ENCODE measurements around the gene PLIN5.

PLIN5 gene

DNA sequence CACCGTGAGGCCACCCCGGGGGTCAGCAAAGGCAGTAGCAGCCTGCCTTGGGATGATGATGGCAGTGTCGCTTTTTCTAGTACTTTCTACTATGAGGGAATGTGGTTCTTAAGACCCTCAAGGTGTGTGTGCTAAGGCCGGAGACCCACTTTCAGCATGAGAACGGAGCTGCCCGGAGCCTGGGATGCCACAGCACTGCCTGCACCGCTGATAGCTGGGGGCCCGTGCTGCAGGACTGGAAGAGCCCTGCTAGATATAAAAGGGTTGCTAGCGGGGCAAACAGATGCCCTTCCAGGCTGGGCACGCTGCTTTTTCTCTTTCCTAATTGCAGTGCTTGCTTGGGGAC is 31.2 kb downstream of the PLIN5 start:
- no peak for DNase-seq

DNA sequence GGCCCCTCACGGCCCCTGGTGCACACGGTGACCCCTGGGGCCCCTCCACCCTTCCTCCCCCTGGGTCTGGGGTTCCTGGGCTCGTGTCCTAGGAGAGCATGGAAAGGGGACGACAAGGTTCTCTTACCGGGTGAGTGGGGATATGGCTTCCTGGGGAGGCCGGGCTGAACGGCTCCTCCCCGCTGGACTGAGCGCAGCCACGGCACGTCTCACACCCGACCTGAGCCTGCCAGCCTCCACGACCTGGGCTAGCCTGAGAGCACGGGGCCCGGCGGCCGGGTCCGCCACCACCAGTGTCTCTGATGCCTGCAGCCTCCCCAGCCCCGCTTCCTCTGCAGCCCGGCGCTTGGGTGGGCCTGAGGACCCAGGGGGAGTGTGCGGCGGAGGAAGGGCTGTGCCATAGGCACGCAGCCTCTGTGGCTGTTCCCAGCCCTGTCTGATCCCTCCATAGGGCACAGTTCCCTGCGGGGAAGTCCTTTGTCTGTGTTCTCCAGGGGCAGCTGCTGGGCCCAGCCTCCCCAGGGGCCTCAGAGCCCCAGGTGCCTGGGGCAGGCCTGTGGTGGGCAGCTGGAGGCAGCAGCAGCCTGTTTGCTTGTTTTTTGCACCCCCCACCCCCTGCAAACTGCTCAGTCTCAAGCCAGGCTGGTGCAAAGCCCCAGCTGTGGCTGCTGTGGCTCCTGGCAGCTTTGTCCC is 31.7 kb downstream of the PLIN5 start:
- no peak for DNase-seq

DNA sequence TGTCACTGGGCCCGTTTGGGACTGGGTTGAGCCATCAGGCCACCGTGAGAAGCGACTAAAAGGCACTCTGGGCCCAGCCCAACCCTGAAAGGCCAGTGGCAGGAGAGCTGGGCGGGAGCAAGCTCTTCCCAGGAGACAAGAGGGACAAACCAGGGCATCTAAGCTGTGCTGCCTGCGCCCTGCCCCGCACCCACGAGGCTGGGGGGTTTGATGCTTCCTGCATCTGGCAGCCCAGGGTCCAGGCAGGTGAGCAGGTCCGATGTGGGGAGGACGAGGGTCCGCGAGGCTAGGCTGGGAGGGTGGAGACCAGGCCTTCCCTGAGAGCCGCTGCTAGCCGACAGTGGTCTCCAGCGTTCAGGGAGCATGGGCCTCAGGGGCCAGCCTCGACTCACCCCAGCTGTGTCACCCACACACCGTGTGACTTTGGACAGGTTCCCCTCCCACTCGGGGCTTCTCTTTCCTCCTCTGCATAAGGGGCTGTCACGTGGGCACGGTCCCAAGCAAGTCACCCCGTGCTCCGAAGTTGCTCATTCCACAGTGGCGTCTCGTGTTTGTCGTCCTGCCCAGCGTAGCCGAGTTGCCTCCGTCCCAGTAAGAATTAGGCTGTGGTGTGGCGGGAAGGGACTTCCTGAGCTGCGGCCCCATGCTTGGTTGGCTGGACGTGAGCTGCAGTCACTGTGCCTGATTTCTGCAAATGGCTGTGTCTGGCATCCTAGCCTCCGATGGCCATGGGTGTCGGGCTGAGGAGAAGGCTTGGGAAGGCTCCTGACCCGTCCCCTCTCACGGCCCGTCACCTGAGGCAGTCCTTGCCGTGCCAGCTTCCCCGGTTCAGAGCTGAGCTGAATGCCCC is 32.5 kb downstream of the PLIN5 start:
- no peak for DNase-seq

DNA sequence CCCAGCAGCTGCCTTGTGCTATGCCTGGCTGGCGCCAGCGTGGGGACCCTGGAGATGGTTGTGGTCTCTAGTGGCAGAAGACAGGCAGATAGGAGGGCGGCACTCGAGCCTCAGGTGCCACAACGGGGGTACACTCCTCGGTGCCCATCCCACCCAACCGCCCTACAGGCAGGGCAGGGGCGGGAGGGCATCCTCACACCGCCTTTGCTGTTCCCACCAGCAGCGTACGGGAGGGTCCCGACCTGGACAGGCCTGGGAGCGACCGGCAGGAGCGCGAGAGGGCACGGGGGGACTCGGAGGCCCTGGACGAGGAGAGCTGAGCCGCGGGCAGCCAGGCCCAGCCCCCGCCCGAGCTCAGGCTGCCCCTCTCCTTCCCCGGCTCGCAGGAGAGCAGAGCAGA is 33.3 kb downstream of the PLIN5 start:
- DNase-seq: no peak

DNA sequence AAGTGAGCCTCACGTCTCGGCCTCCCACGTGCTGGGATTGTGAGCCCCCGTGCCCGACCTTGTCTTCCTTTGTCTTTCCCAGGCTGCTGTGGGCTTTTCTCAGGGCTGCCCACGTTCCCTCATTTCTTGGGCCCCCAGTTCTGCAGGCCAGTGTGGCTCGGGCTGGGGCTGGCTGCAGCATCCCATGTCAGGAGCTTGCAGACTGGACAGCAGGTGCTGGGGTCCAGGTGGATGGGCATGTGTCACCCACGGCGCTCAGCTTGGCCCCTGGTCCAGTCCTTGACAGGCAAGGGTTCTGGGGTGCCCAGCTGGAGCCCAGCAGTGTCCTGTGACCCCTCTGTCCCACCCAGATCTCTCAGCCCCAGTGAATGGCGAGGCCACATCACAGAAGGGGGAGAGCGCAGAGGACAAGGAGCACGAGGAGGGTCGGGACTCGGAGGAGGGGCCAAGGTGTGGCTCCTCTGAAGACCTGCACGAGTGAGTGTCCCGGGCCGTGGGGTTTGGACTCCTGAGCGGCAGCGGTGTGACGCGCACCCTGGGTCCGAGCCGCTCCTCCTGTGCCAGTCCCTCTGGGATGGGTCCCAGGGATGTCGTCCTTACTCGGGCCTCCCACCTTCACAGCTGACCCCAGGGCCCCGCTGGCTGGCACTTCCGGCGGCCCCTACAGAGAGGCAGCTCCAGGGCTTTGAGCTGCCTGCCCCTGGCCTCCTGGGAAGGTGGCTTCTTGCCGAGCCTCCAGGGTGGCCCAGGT is 34.0 kb downstream of the PLIN5 start:
- no peak for DNase-seq

DNA sequence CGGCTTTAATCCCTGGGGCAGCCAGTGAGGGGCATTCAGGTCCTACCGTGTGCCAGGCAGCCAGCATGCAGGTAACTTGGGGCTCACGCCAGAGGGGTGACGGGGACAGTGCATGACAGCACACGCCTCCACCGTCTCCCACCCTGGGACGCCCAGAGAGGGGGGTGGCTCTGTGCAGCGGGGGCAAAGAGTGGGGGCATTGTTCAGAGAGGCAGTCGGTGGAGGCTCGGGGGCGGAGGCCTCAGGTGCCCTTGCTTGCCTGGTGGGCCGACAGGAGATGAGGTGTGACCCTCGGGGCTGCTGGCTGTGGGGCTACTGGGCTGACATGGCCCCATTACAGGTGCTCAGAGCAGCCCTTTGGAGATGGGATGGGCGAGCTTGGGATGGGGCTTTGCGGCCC is 35.2 kb downstream of the PLIN5 start:
- DNase-seq: no peak

DNA sequence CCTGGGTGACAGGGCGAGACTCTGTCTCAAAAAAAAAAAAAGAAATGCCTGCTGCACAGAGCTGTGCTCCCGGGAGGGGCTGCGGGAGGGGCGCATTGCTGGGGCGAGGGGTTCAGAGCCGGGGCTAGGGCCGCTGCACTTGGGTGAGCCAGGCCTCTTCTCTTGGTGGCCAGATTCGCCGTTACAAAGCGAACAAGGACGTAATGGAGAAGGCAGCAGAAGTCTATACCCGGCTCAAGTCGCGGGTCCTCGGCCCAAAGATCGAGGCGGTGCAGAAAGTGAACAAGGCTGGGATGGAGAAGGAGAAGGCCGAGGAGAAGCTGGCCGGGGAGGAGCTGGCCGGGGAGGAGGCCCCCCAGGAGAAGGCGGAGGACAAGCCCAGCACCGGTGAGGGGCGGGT is 35.7 kb downstream of the PLIN5 start:
- DNase-seq: no peak

DNA sequence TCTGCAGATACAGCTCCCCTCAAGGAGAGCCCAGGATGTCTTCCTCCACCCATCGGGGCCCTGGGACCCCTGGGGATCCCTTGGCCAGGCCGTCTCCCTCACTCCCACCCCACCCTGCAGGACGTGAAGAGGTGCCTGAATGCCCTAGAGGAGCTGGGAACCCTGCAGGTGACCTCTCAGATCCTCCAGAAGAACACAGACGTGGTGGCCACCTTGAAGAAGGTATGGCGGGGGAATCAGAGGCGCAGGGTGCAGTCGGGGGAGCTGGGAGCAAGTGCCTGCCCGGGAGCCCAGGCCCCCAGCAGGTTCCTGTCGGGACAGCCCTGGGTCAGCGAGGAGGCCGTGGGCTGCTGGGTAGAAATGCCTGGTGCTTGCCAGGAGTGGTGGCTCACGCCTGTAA is 36.3 kb downstream of the PLIN5 start:
- DNase-seq: no peak

DNA sequence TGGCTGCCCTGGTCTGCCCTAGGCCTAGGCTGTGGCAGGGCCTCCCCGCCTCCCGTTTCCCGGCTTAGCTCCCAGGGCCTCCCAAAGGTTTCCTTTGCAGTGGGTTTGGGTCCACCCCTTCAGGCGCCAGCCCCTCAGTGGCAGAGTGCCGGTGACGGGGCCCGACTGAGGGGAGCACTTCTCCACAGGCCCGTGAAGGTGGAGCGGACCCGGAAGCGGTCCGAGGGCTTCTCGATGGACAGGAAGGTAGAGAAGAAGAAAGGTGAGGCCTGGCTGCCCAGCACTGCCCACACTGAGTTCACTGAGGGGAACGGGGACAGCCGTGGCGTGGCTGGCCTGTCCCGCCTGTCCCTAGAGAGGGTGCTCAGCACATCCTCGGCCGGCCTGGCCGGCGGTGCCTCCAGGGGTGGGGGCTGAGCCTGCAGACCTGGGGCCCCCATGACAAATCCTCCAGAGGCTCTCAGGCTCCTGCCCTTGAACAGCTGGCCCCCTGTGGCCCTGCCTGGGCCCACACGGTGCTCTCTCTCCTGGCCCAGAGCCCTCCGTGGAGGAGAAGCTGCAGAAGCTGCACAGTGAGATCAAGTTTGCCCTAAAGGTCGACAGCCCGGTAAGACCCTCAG is 37.1 kb downstream of the PLIN5 start:
- no peak for DNase-seq

DNA sequence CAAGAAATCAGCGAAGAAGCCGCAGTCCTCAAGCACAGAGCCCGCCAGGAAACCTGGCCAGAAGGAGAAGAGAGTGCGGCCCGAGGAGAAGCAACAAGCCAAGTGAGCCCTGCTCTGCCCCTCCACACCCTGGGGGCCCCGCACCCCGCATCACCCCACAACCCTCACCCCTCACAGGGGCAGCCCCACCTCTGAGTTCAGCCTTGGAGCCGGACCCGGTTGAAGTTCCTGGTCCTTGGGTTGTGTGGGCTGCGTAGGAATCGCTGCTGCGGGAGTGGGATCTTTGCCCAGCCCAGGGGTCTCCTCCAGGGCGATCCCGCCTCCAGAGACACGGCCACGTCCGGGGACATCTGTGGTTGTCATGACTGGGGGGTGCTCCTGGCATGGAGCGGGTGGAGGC is 38.7 kb downstream of the PLIN5 start:
- DNase-seq: no peak

DNA sequence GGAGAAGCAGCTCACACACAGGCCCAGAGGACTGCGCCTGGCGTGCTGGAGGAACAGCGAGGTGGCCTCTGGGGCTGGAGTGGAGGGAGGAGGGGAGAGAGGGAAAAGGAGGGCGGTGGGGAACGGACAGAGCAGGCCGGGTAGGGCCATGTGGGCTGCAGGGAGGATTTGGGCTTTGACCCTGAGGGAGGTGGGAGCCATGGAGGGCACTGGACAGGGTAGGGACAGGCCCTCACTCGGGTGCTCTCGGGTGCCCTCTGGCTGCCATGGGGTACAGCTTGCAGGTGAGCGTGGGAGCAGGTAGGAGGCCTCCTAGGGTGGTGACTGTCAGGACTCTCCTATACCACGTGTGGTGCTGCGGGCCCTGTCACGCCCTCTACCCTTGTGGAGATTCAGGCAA is 39.6 kb downstream of the PLIN5 start:
- DNase-seq: no peak

DNA sequence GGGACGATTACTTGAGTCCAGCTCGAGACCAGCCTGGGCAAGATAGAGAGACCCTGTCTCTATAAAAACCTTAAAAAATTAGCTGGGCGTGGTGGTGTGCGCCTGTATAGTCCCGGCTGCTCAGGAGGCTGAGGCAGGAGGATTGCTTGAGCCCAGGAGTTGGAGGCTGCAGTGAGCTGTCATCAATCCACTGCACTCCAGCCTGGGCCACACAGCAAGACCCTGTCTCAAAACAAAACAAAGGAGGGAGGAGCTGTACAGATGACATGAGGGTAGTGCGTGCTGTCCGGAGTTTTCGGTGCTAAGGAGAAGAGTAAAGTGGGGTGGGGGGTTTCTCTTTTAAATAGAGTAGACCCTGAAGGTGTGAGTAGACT is 40.3 kb downstream of the PLIN5 start:
- no peak for DNase-seq

DNA sequence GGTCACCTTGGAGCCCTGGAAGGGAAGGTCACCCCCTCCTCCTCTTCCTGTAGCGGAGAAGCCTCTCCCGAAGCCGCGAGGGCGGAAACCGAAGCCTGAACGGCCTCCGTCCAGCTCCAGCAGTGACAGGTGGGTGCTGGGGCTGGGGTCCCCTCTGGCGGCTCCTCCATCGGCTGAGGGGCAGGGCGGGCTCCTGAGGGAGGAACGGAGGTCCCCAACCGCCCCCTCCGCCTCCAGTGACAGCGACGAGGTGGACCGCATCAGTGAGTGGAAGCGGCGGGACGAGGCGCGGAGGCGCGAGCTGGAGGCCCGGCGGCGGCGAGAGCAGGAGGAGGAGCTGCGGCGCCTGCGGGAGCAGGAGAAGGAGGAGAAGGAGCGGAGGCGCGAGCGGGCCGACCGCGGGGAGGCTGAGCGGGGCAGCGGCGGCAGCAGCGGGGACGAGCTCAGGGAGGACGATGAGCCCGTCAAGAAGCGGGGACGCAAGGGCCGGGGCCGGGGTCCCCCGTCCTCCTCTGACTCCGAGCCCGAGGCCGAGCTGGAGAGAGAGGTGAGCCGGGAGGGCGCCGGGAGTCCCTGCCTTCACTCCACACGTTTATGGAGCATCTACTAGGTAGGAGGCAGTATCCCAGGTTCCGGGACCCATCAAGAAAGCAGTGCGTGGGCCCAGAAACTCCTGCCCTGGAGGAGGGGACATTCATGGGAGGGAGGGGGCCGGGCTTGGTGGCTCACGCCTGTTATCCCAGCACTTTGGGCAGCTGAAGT is 40.9 kb downstream of the PLIN5 start:
- no peak for DNase-seq

DNA sequence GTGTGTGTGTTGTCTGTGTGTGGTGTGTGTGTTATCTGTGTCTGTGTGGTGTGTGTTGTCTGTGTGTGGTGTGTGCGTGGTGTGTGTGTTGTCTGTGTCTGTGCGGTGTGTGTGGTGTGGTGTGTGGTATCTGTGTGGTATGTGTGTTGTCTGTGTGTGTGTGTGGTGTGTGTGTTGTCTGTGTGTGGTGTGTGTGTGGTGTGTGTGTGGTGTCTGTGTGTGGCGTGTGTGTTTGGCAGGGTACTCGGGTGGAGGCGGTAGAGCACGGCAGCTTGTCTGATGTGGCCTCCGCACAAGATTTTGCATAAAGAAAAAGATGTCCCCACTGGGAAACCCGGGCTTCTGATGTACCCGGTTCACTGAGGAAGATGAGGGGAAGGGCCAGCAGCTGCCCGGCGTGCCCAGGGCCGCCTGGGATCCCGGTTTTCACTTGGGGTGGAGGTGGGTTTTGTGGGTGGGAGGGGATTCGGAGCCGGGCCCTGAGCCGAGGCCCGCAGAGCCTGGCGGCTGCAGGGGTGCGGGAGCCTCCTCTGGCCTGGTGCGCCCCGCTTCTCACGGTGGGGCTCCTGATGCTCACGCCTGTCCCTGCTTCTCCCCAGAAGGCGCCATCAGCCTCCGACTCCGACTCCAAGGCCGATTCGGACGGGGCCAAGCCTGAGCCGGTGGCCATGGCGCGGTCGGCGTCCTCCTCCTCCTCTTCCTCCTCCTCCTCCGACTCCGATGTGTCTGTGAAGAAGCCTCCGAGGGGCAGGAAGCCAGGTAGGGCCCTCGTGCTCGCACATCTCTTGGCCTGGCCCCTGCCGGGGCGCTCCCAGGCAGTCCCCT is 41.7 kb downstream of the PLIN5 start:
- DNase-seq: no peak

DNA sequence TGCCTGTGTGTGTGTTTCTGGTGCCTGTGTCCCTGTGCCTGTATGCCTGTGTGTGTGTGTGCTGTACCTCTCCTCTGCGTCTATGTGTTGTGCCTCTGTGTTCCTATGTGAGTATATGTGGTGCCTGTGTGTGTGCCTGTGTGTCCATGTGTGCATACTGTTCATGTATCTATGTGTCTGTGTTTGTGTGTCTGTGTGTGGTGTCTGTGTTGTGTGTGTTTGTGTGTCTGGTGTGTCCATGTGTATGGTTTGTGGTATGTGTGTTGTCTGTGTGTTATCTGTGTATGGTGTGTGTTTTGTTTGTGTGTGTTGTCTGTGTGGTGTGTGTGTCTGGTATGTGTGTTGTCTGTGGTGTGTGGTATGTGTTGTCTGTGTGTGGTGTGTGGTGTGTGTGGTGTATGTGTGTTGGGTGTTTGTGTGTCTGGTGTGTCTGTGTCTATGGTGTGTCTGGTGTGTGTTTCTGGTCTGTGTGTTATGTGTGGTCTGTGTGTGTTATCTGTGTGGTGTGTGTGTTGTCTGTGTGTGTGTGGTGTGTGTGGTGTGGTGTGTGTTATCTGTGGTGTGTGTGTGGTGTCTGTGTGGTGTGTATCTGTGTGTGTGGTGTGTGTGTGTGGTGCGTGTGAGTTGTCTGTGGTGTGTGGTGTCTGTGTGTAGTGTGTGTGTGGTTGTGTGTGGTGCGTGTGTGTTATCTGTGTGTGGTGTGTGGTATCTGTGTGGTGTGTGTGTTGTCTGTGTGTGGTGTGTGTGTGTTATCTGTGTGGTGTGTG is 42.5 kb downstream of the PLIN5 start:
- DNase-seq: no peak

DNA sequence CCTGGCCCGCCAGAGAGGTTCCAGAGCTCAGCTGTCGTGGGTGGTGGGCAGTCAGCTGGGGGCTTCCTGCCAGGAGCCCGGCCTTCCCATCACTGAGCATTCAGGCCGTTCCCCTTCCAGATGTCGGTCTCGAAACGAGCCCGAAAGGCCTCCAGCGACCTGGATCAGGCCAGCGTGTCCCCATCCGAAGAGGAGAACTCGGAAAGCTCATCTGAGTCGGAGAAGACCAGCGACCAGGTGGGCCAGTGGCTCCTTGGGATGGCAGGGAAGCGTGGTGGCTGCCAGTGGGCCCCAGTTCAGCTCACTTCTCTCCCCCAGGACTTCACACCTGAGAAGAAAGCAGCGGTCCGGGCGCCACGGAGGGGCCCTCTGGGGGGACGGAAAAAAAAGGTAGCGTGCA is 43.6 kb downstream of the PLIN5 start:
- no peak for DNase-seq

DNA sequence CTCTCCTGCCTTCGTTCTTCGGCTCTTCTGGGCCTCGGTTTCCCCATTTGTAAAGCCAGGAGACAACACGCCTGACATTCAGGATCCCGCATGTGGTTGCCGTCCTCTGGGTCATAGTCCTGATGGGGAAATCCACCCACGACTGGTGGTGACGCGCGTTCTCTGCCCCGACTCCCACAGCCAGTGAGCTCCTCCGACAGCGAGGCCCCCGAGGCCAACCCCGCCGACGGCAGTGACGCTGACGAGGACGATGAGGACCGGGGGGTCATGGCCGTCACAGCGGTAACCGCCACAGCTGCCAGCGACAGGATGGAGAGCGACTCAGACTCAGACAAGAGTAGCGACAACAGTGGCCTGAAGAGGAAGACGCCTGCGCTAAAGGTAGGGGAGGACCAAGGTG is 46.5 kb downstream of the PLIN5 start:
- DNase-seq: no peak

DNA sequence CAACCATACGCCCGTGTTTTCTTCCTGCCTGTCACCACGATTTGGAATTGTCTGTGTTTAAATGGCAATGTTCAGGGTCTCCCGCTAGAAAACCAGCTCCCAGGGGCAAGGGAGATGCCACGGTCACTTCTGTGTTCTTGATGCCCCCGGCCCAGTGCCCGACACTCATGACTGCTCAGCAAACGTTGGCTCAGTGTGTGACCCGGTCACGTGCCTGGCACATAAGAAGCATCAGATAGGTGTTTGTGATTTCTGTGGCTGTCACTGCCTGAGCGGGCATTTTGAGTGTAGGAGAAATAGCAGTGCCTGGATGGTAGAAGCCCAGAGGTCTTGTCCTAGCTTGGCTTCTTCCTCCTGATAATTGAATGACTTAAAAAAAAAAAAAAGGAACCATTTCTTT is 47.5 kb downstream of the PLIN5 start:
- no peak for DNase-seq

DNA sequence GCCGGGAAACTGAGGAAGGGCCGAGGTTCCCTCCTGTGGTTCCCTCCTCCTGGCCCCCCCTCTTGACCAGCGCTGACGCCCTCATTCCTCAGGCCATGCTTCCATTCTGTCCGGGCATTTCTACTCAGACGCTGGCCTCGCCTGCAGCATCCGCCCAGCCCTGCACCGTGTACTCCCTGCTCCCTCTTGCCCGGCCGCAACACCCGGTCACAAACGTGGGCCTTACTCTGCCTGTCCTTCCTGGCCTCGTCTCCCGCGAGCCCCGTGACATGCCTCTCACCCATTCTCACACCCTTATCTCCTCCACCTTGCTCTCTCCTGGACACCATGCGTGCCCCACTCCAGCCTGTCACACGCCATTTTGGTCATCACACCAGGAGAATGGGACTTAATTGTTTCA is 51.6 kb downstream of the PLIN5 start:
- DNase-seq: no peak

DNA sequence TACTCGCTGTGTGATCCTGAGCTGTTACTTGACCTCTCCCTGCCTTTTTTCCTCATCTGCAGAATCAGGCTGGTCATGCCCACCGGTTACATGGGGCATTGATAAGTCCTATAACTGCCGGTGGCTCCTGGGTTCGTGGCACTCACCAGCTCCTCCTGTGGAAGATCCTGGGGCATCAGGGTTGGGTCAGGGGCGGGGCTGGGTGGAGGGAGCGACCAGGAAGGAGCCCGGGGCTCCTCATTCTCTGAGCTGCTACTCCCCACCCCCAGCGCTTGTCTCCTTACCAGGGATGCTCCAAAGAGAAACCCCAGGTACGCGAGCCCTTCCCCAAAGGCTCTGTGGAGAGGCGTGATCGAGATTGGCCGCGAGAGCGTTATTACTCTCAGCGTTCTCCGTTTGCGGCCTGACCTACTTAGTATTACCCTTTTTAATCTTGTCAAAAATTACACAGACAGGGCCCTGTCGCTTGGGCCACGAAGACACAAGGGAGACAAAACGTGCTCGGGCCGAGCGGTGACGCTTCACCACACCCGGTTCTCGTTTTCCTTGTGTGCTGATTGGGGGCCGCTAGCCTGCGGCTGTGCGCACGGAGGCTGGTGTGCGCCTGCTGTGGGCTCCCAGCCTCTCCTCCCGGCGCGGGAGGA is 52.2 kb downstream of the PLIN5 start:
- DNase-seq: no peak
